Measurements from ENCODE around the gene RTN4R.
"Not testable (repeated sequence)": the region's sequence is repeated elsewhere in the genome, so short reads cannot be mapped to it uniquely, and the experiment has no call there.

RTN4R gene

DNA sequence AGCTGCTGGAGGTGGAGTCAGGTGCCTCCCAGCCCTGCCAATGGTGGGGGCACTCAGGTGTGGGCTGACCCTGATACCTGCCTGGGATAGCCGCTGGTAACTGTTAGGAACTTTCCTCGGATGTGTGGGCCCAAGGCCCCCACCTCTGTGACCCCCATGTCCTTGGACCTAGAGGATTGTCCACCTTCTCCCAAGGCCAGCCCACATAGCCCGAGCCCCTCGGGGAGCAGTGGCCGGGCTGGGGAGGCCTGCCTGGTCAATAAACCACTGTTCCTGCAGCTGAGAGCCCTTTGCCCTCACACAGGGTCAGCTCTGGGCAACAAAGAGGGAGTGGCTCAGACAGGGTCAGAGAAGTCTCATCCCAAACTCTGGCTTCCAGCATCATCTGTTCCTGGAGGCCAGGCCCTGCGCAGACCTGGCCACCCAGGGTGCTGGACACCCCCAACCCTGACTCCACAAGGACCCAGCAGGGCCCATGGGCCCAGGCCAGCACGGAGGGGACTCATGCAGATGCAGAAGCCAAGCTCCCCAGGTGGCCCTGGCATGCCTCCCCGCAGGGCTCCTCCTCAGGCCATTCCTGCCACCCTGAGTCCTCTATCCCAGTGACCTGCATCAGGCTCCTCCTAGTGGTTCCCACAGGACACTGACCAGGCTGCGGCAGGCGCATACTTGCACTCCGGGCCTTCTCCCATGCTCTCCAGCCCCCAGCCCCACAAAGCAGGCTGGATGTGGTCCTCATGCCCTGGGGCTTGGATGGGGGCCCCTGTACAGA lies 45.4 kb upstream of the RTN4R start:
- H3K36me3 ChIP-seq (replicated peaks); H3K27ac ChIP-seq; in situ Hi-C loops (cut with HindIII; ENCODE audit: low pct_ligation_motif_present, low sequenced_read_pairs); DNase-seq; H3K27me3 ChIP-seq (replicated peaks); H3K4me3 ChIP-seq (ENCODE audit: low read depth, low read length): not testable (repeated sequence)
- TF ChIP-seq, protein P1, sequence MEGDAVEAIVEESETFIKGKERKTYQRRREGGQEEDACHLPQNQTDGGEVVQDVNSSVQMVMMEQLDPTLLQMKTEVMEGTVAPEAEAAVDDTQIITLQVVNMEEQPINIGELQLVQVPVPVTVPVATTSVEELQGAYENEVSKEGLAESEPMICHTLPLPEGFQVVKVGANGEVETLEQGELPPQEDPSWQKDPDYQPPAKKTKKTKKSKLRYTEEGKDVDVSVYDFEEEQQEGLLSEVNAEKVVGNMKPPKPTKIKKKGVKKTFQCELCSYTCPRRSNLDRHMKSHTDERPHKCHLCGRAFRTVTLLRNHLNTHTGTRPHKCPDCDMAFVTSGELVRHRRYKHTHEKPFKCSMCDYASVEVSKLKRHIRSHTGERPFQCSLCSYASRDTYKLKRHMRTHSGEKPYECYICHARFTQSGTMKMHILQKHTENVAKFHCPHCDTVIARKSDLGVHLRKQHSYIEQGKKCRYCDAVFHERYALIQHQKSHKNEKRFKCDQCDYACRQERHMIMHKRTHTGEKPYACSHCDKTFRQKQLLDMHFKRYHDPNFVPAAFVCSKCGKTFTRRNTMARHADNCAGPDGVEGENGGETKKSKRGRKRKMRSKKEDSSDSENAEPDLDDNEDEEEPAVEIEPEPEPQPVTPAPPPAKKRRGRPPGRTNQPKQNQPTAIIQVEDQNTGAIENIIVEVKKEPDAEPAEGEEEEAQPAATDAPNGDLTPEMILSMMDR (IDR thresholded peaks at IDR 0.05; ENCODE audit: low read depth, low read length, missing control alignments), result peak; percentile 20

DNA sequence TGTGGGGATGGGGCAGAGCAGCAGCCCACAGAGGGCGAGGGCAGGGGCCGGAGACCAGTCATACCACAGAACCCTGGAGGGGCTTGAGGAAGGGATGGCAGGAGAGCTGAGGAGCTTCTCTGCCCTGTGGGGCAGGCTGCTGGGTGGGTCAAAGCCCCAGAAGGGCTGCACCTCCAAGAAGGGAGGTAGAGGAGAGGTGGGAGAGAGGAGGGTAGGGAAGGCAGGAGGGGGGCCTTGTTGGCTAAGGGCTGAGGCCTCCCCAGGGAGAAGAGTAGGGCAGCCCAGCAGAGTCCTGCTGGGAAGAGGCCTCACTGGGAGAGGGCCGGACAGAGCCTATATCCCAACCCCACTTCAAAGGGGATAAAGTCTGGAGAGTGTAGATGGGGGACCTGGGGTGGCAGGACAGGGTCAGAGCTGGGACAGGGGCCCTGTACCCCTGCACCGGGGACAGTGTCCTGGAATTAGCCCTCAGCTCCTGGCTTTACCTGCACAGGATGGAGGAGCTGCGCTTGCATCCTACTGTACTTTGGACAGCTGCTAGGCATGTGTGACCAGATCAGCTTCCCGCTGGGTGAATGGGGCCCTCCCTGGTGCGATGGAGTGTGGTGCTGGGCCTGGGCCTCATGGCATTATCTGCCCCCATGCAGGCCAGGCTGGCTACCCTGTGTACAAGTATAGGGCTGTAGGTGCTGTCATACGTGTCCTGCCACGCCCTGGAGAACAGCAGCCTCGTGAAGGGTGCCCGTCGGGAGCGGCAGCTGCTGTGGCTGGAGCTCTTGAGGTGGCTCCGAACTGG lies 44.5 kb upstream of the RTN4R start:
- Histone ChIP-seq H3K36me3 (replicated peaks) (no peaks in the 10 kb centered on the region), H3K4me3 (ENCODE audit: low read depth, low read length) (no peak overlapping the region), H3K27me3 (replicated peaks) (no peaks in the 10 kb centered on the region), H3K27ac (no peak overlapping the region)
- TF ChIP-seq, protein P1 (IDR thresholded peaks at IDR 0.05; ENCODE audit: low read depth, low read length, missing control alignments), result no peak
- no peak for DNase-seq
- in situ Hi-C loops (cut with HindIII; ENCODE audit: low pct_ligation_motif_present, low sequenced_read_pairs), result no loop called here

DNA sequence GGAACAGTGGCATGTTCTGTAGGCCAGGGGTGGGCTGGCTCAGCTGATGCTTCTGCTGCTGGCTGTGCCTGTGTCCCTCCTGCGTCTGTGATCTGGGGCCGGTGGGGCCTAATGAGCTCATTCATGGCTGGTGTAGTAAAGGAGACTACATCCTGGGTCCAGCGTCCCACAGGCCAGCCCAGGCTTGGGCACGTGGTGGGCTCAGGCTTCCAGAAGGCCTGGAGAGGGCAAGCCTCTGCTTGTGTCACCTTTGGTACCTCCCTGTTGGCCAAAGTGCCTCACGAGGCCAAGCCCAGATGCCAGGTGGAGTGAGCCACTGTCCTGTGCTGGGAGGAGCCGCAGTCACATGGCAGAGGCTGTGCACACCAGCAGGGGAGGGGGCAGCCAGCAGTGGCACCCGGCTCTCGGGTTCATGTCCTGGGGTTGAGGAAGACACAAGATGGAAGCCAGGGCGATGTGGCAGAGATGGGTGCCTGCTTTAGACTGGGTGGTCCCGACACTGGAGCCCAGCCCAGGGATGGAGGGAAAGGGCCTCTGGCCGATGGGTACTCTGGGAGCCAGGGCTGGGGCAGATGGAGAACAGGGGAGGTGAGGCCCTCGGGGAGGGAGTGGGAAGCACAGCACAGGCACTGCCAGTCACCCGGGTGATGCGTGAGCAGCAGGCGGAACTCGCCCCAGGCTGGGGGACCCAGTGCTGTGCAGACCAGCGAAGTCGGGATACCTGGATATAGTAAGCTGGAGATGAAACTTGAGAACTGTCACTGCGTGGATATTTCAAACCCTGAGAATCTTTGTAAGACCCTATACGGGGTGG lies 43.3 kb upstream of the RTN4R start:
- H3K27ac ChIP-seq; H3K27me3 ChIP-seq (replicated peaks); DNase-seq; H3K36me3 ChIP-seq (replicated peaks); H3K4me3 ChIP-seq (ENCODE audit: low read depth, low read length); in situ Hi-C loops (cut with HindIII; ENCODE audit: low pct_ligation_motif_present, low sequenced_read_pairs): not testable (repeated sequence)

DNA sequence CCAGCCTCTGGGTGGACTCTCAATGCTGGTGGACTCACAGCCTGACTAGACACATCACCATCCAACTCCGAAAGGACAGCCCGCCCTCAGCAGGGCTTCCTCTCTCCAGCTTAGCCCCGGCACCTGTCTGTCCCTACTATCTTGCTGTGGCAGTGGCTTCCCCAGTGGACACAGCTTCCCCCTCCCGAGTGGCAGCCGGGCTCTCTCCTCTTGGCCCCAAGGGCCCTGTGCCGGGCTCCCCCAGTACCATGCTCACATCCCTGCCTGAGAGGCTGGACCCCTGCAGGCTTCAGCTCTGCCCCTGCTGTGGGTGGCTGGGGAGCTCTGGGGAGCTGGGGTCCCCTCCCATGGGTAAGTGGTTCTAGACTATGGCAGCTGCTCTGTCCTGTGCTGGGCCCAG lies 42.7 kb upstream of the RTN4R start:
- H3K27me3 ChIP-seq (replicated peaks); H3K4me3 ChIP-seq (ENCODE audit: low read depth, low read length); H3K36me3 ChIP-seq (replicated peaks); DNase-seq; H3K27ac ChIP-seq; in situ Hi-C loops (cut with HindIII; ENCODE audit: low pct_ligation_motif_present, low sequenced_read_pairs): not testable (repeated sequence)

DNA sequence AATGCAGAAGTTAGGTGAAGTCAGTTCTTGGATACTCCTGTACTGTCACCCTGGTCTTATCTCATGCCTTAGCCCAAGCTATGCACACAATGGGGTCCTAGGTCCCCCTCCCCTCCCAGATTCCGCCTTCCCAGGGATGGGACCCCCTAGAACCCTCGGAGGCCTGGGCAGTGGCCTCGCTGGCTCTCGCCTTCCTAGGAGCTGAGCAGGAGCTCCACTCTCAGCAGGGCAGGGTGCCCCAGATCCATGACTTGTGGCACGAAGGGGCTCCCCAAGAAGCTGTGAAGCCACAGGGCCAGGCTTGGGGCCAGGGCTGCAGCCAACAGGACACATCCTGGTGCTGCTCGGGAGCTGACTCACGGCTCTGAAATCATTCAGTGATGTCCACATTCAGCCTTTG lies 42.1 kb upstream of the RTN4R start:
- in situ Hi-C loops (cut with HindIII; ENCODE audit: low pct_ligation_motif_present, low sequenced_read_pairs); H3K36me3 ChIP-seq (replicated peaks); H3K27me3 ChIP-seq (replicated peaks); DNase-seq; H3K27ac ChIP-seq; H3K4me3 ChIP-seq (ENCODE audit: low read depth, low read length): not testable (repeated sequence)

DNA sequence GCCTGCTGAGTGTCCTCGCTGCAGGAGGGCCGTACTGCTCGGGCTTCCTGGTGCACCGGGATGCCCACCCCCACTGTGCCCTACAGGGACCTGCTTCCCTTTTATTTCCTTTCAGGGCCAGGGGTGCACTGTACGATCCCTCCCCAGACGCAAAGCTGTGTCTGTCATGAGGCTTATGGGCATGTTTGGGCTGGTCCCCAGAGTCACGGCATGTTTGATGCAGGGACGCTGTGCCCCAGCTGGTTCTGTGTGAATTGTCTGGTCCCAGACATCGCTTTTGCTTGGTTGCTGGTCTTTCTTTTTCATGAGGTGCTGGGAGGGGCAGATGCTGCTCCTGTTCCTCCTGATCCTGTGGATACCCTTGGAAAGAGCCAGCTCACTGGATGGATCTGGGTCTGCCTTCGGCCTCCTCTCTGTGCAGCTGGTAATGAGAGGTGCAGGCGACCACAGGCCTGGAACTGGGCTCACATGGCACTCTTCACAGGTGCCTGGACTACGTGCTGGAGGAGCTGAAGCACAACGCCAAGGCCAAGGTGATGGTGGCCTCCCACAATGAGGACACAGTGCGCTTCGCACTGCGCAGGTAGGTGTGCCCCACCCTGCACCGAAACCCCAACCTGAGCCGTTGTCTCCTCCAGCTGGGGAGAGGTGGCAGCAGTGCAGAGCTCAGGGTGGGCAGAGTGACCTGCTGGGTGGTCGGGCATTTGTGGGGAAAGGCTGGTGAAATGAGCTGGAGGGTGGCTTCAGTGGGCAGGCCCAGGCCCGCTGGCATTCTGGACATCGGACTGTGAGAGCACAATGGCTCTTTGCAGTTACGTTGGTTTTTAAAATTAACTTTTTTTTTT lies 40.9 kb upstream of the RTN4R start:
- H3K36me3 ChIP-seq (replicated peaks); H3K27ac ChIP-seq; DNase-seq; H3K4me3 ChIP-seq (ENCODE audit: low read depth, low read length); H3K27me3 ChIP-seq (replicated peaks); in situ Hi-C loops (cut with HindIII; ENCODE audit: low pct_ligation_motif_present, low sequenced_read_pairs): not testable (repeated sequence)

DNA sequence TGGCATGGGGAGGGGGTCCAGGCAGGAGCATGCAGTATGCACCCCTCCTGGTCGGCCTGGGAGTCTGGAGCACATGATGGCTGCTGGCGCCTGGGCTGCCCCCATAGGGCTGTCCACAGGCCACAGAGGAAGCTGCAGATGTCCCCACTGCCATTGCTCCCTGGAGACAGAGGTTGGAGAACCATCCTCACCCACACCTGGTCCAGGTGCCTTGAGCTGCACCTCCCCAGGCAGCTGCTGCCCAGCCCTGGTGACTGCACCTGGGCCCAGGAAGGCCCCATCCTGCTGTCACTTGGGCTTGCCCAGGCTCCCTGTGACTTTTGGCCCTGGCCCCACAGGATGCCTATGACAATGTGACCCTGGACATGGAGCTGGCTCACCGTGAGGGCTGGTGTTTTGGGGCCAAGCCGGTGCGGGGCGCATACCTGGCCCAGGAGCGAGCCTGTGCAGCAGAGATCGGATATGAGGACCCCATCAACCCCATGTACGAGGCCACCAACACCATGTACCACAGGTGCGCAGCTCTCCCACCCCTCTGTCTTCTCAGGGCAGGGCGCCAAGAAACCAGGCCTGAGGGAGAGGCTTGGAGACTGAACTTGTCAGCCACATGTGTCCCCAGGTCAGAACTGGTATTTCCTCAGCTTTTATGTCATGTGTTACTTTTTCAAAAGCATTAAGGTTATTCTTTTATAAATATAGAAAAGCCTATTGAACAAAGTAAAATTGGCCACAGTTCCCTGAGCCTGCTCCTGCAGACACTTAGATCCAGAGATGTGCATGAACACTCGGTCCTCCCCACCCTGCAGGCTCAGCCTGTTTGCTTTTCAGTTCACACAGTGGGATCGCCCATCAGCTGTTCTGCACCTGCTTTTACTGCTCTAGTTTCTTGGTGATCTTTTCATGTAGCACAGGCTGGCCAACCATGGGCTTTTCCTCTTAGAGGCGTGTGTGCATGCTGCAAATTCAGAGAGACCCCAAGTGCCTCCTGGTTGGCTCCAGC lies 39.6 kb upstream of the RTN4R start:
- H3K27me3 ChIP-seq (replicated peaks); H3K27ac ChIP-seq; H3K36me3 ChIP-seq (replicated peaks); in situ Hi-C loops (cut with HindIII; ENCODE audit: low pct_ligation_motif_present, low sequenced_read_pairs); H3K4me3 ChIP-seq (ENCODE audit: low read depth, low read length); DNase-seq: not testable (repeated sequence)

DNA sequence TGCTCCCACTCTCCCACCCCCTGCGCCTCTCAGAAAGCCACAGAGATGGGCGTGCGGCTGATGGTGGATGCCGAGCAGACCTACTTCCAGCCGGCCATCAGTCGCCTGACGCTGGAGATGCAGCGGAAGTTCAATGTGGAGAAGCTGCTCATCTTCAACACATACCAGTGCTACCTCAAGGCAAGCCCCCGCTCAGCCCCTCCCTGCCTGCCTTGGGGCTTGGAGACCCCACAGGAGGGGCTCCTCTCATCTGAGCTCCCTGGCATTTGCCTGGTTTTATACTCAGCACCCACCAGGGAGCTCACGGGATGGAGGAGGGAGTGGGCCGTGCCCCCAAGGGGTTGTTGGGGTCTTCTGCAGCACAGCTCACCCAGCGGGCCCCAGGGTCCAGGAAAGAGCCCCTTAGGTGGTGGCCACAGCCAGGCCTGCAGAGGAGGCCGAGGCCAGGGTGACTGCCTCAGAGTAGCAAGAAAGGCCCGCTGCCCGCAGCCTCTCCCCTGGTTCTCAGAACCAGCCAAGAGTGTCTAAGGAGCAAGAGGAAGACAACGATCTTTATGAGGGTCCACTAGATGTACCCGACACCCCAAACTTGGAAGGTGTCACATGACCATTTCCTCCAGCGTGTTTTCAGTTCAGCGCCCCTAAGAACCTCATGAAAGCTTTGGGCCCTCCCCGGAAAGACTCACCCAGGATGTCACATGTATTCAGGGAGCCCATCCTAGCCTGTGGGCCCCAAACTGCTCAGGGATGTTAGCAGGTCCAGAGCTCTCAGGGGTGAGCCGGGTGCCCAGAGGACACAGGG lies 38.7 kb upstream of the RTN4R start:
- H3K4me3 ChIP-seq (ENCODE audit: low read depth, low read length); H3K36me3 ChIP-seq (replicated peaks); H3K27ac ChIP-seq; in situ Hi-C loops (cut with HindIII; ENCODE audit: low pct_ligation_motif_present, low sequenced_read_pairs); H3K27me3 ChIP-seq (replicated peaks); DNase-seq: not testable (repeated sequence)
